Measurements from ENCODE around the gene ZFYVE1. TPM values are rescaled to one million over a fixed set of nuclear protein-coding genes. Genes with fewer than 3 reads are reported as not detected.
"Not testable (repeated sequence)": the region's sequence is repeated elsewhere in the genome, so short reads cannot be mapped to it uniquely, and the experiment has no call there.

Gene ZFYVE1
- total RNA-seq, 1 experiment from 2014 or later = 6.4 TPM

DNA sequence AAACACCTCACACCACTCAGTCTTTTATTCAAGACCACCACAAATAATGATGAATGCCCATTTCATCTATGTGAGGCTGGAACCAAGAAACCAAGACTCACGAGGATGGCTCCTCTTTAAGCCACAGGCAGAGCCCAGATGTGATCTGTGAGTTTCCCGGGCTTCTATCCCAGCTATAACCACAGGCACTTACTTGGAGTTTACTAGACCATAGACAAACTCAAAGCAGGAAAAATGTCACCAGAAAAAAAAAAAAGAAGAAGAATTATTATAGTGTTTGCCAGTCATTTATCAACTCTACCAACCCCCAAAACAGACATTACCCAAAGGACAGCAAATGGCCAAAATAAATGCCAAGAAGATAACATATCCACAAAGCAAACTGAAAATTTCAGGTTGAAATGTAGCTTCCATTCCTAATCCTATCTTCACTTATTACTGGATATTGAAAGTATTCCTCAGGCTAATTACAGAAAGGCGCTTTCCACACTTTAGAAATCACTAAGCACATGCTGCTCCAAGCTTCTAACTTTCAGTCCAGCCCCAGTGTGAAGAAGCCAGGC lies 44.7 kb downstream of the ZFYVE1 start:
- no peaks in the 10 kb centered on the region; the same call in 1 of the 2 replicates for H3K36me3 ChIP-seq (replicated peaks; ENCODE audit: control insufficient read depth, insufficient read depth, low read length)
- no peaks in the 10 kb centered on the region for H3K27me3 ChIP-seq (ENCODE audit: control insufficient read depth, insufficient read depth, low read length)
- no peak for DNase-seq
- H3K4me3 ChIP-seq (ENCODE audit: insufficient read depth, low read depth, low read length) = no peak overlapping the region

DNA sequence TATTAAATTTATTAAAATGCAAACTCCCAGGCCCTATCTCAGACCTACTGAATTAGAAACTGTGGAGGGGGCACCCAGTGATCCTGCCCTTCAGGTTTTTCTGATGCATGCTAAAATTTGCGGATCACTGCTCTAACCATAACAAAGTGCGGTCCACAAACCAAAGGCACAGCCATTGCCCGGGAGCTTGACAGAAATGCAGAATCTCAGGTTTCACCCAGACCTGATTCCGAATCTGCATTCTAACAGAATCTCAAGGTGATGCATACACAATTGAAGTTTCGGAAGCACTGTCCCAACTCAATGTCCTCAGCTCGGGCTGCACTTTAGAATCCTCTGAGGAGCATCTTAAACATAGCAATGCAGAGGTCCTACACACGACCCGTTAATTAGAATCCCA lies 46.0 kb downstream of the ZFYVE1 start:
- Histone ChIP-seq H3K4me3 (ENCODE audit: insufficient read depth, low read depth, low read length) (no peak overlapping the region), H3K36me3 (replicated peaks; ENCODE audit: control insufficient read depth, insufficient read depth, low read length) (no peaks in the 10 kb centered on the region; the same call in 1 of the 2 replicates), H3K27me3 (ENCODE audit: control insufficient read depth, insufficient read depth, low read length) (no peaks in the 10 kb centered on the region)
- no peak for DNase-seq

DNA sequence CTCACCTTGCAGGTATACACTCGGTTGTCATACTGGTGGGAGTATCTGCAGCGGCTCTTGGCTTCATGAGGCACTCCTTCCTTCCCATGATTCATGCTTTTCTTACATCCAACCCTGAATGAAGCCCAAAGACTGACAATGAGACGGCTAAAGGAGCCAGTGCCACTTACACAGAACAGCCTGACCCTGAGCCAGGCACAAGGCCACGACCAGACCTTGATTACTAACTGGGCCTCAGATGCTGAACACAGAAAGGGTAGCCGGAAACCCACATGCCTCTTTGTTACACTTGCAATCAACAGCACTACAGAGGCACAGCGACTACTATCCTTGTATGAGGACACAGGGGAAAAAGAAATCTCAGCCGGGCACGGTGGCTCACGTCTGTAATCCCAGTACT lies 48.0 kb downstream of the ZFYVE1 start:
- Histone ChIP-seq H3K36me3 (replicated peaks; ENCODE audit: control insufficient read depth, insufficient read depth, low read length) (peaks cover 7% of the 10 kb centered on the region), H3K27me3 (ENCODE audit: control insufficient read depth, insufficient read depth, low read length) (no peaks in the 10 kb centered on the region)

DNA sequence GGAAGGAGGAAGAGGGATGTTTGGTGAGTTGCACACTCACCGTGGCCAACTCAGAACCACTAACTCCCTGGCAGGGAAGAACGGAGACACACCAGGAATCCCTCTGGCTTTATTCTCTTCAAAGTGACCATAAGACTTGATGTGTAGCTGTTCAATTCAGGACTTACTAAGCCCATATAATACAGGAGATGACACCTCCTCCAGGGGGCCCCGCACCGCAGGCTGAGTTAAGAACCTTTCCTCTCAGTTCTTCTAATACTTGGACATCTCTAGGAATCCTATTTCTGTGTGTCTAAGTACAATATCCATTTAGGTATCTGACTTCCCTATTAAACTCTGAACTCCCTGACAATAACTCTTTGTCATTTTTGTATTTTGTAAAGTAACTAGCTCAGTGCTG lies 51.1 kb downstream of the ZFYVE1 start:
- Histone ChIP-seq H3K36me3 (replicated peaks; ENCODE audit: control insufficient read depth, insufficient read depth, low read length) (peaks cover 7% of the 10 kb centered on the region), H3K27me3 (ENCODE audit: control insufficient read depth, insufficient read depth, low read length) (no peaks in the 10 kb centered on the region)
- DNase-seq = peak; percentile 60

More for the DNA sequence above, 48.0 kb downstream of the ZFYVE1 start:
- H3K4me3 ChIP-seq (ENCODE audit: insufficient read depth, low read depth, low read length) = no peak overlapping the region
- no peak for DNase-seq

DNA sequence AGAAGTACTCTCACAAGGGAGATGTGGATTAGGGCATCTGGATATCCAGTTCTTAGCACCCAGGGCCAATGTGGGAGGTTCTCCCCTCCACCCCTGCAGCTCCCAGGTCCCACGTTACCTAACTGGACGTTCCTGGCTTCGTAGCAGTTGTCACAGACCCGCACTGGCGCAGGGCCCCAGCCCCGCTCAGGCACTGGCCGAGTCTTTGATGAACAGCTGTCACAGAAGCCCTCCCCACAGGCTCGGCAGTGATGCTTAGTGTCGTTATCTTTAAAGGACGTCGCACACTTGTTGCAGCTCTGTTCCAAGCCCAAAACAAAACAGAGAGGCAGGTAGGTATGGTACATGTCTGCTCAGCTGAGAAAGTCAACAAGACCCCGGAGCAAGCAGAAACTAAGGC lies 52.2 kb downstream of the ZFYVE1 start:
- H3K27me3 ChIP-seq (ENCODE audit: control insufficient read depth, insufficient read depth, low read length) = no peaks in the 10 kb centered on the region
- no peak for DNase-seq
- H3K36me3 ChIP-seq (replicated peaks; ENCODE audit: control insufficient read depth, insufficient read depth, low read length) = peaks cover 7% of the 10 kb centered on the region
- H3K4me3 ChIP-seq (ENCODE audit: insufficient read depth, low read depth, low read length) = no peak overlapping the region

More for the DNA sequence above, 51.1 kb downstream of the ZFYVE1 start:
- H3K4me3 ChIP-seq (ENCODE audit: insufficient read depth, low read depth, low read length) = no peak overlapping the region

DNA sequence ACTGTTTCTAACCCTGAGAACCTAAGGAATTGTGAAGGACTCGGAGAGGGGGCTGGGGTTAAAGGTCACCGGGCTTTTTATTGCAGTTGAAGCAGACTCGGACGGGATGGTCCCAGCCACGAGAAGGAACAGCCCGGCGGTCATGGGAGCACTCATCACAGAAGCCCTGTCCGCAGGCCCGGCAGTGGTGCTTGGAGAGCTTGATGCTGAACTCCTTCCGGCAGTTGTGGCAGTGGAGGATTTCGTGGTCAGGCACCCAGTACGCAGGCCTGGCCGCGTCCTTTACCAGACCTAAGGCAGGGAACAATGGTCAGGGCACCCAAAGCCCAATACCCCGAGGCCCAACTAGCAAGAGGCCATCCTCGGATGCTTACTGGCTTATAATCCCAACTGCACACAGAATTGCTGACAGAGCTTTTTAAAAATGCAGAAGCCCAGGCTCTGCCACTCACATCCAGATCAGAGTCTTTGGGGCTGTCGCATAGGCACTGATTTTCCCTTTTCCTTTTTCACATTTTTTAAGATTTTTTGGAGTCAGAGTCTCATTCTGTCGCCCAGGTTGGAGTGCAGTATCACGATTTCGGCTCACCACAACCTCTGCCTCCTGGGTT lies 56.0 kb downstream of the ZFYVE1 start:
- Histone ChIP-seq H3K4me3 (ENCODE audit: insufficient read depth, low read depth, low read length) (no peak overlapping the region), H3K36me3 (replicated peaks; ENCODE audit: control insufficient read depth, insufficient read depth, low read length) (peaks cover 7% of the 10 kb centered on the region), H3K27me3 (ENCODE audit: control insufficient read depth, insufficient read depth, low read length) (no peaks in the 10 kb centered on the region)
- no peak for DNase-seq

DNA sequence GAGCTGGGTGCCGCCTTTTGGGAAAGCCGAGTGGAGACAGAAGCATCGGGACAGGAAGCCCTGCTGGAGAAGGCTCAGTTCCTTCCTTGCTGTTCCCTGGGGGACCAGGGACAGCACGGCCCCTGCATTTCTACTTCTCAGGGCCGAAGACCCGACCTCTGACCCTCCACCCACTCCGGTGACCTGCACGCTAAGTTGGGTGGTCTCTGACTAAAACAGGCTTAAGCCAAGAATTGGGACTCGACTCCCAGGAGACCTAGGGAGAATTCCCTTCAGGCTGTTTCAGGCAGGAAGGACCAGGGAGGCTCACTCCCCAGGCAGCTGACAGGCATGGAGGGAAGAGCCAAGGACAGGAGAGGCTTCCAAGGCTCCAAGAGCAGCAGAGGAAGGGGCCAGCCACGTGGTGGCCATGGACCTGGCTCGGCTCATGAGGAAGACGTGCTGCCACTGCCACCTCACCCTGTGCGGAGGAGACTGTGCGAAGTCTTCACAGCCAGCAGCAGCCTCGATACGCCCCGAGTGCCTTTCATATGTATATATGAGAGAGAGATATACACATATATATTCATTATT lies 56.8 kb downstream of the ZFYVE1 start:
- H3K4me3 ChIP-seq (ENCODE audit: insufficient read depth, low read depth, low read length) = no peak overlapping the region
- H3K36me3 ChIP-seq (replicated peaks; ENCODE audit: control insufficient read depth, insufficient read depth, low read length) = peaks cover 5% of the 10 kb centered on the region
- H3K27me3 ChIP-seq (ENCODE audit: control insufficient read depth, insufficient read depth, low read length) = no peaks in the 10 kb centered on the region
- no peak for DNase-seq

DNA sequence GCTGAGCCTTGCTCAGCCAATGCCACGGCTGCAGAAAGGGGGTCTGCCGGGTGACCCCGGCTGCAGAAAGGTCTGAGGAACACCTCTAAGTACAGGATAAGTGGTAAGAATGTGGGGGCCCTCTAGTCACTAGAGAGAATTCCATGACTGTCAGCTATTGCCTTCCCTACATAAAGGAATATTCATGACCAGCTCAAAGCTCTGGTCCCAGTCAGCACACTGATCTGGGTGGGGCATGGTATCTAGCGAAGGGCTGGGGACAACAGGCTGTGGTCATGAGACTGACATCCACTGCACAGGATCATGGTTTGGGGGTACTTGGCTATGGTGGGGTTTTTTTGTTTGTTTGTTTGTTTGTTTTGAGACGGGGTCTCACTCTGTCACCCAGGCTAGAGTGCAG lies 58.6 kb downstream of the ZFYVE1 start:
- no peak overlapping the region for H3K4me3 ChIP-seq (ENCODE audit: insufficient read depth, low read depth, low read length)
- no peaks in the 10 kb centered on the region for H3K27me3 ChIP-seq (ENCODE audit: control insufficient read depth, insufficient read depth, low read length)
- DNase-seq = no peak
- no peaks in the 10 kb centered on the region; the same call in none of the 2 replicates for H3K36me3 ChIP-seq (replicated peaks; ENCODE audit: control insufficient read depth, insufficient read depth, low read length)

DNA sequence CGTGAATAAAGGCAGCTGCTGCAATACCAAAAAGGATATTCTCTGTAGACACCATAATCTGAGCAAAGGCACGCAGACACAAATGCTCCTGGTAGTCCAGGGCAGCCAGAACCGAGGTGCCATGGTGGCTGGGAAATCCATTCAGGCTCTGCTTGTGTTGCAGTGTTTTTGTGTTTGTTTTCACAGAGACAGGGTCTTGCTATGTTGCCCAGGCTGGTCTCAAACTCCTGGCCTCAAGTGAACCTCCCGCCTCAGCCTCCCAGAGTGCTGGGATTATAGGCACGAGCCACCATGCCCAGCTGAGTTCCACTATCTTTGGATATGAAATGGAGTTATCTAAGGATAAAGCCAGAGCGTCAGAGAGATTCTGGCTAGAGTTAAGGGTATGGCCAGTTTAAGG lies 60.9 kb downstream of the ZFYVE1 start:
- Histone ChIP-seq H3K27me3 (ENCODE audit: control insufficient read depth, insufficient read depth, low read length) (no peaks in the 10 kb centered on the region), H3K36me3 (replicated peaks; ENCODE audit: control insufficient read depth, insufficient read depth, low read length) (no peaks in the 10 kb centered on the region; the same call in none of the 2 replicates), H3K4me3 (ENCODE audit: insufficient read depth, low read depth, low read length) (no peak overlapping the region)
- no peak for DNase-seq

DNA sequence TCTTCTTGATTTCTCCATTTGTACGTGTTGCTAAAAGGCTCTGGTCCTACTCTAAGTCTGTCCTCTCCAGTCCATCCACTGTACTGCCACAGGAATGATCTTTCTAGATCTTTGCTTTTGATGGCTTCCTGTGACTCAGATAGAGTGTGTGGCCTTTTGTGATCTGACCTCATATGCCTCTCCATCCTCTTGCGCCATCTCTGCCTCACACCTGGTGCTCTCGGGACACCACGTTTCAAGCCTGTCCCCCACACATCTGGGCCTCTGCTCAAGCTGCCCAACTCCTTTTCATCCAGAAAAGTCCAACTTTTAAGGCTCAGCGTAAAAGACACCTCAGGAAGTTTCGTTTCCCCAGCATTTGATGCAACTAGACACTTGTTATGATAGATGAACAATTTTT lies 61.7 kb downstream of the ZFYVE1 start:
- Histone ChIP-seq H3K36me3 (replicated peaks; ENCODE audit: control insufficient read depth, insufficient read depth, low read length) (no peaks in the 10 kb centered on the region; the same call in none of the 2 replicates), H3K4me3 (ENCODE audit: insufficient read depth, low read depth, low read length) (no peak overlapping the region), H3K27me3 (ENCODE audit: control insufficient read depth, insufficient read depth, low read length) (no peaks in the 10 kb centered on the region)
- DNase-seq = no peak

DNA sequence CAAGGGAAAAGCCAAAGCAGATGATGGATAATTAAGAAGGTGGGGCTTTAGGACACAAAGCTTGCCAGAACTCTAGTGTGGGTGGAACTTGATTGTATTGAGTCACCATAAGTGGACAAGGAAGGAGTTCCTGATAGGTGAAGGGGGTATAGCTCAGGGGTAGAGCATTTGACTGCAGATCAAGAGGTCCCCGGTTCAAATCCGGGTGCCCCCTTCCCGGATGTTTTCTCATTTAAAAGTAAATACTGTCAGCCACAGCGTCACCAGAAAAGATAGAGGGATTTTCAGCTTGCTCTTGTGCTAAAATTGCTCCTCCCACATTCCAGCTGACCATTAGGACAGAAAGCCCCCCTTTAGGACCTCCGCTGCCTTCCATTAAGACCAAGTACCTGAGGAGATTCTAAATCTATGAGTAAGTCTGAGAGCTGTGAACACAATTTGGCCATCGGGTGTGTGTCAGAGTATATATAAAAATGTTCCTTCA lies 64.0 kb downstream of the ZFYVE1 start:
- Histone ChIP-seq H3K36me3 (replicated peaks; ENCODE audit: control insufficient read depth, insufficient read depth, low read length) (peaks cover 3% of the 10 kb centered on the region), H3K4me3 (ENCODE audit: insufficient read depth, low read depth, low read length) (no peak overlapping the region), H3K27me3 (ENCODE audit: control insufficient read depth, insufficient read depth, low read length) (no peaks in the 10 kb centered on the region)
- DNase-seq = peak; percentile 76

DNA sequence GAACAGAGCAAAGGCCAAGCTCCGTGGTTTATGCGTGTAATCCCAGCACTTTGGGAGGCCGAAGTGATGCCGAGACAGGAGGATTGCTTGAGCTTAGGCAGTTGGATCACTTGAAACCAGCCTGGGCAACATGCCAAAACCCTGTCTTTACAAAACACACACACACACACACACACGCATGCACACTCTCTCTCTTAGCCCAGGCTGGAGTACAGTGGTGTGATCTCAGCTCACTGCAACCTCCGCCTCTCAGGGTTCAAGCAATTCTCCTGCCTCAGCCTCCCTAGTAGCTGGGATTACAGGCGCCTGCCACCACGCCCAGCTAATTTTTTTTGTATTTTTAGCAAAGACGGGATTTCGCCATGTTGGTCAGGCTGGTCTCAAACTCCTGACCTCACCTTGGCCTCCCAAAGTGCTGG lies 64.6 kb downstream of the ZFYVE1 start:
- H3K36me3 ChIP-seq (replicated peaks; ENCODE audit: control insufficient read depth, insufficient read depth, low read length); DNase-seq; H3K27me3 ChIP-seq (ENCODE audit: control insufficient read depth, insufficient read depth, low read length); H3K4me3 ChIP-seq (ENCODE audit: insufficient read depth, low read depth, low read length): not testable (repeated sequence)

DNA sequence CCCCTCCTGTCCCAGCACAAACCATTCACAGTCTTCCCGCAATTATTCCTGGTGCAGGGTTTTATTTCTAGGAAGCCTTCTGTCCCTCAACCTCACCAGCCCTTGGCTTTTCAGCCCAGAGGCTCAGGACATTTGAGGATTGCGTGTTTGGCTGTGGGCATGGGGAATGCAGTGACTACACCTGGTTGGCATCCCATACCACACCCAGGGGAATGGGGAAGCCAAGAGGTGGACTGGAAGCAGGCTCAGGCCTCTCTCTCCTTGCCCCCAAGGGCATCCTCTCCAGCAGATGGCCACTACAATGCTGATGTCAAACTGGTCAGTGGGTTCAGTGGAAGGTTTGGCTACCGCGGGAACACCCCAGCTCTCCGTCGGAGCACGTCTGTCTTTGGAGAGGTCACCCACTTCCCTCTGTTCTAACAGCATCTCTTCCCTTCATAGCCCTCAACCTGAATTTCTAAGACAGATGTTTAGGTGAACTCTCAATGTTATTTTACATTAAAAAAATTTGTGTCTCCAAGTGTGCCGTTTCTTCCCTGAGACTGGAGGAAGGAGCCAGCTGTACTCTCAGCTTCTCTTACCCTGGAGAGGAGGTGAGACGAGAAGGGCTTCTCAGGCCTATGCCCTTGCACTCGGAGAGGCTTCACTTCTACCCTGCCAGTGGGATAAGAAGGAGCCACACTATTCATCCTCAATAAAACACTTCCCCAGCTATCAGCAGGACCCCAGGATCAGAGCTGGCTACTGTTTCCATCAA lies 65.1 kb downstream of the ZFYVE1 start:
- H3K4me3 ChIP-seq (ENCODE audit: insufficient read depth, low read depth, low read length) = no peak overlapping the region
- peaks cover 7% of the 10 kb centered on the region for H3K36me3 ChIP-seq (replicated peaks; ENCODE audit: control insufficient read depth, insufficient read depth, low read length)
- H3K27me3 ChIP-seq (ENCODE audit: control insufficient read depth, insufficient read depth, low read length) = no peaks in the 10 kb centered on the region
- no peak for DNase-seq

DNA sequence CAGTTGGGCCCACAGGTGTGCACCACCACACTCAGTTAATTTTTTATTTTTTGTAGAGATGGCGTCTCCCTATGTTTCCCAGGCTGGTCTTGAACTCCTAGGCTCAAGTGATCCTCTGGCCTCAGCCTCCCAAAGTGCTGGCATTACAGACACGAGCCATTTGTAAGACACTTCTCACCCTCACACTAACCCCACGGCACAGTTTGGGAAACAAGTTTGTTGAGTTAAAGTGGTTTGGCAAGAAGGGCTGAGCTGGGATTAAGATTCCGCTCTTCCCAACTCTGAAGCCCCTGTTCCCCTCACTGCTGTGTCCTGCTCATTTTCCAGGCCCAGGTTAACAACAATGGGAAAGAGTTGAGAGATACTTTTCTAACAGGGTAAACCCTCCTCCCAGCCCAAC lies 65.9 kb downstream of the ZFYVE1 start:
- not testable (repeated sequence) for H3K36me3 ChIP-seq (replicated peaks; ENCODE audit: control insufficient read depth, insufficient read depth, low read length); H3K4me3 ChIP-seq (ENCODE audit: insufficient read depth, low read depth, low read length); DNase-seq; H3K27me3 ChIP-seq (ENCODE audit: control insufficient read depth, insufficient read depth, low read length)

DNA sequence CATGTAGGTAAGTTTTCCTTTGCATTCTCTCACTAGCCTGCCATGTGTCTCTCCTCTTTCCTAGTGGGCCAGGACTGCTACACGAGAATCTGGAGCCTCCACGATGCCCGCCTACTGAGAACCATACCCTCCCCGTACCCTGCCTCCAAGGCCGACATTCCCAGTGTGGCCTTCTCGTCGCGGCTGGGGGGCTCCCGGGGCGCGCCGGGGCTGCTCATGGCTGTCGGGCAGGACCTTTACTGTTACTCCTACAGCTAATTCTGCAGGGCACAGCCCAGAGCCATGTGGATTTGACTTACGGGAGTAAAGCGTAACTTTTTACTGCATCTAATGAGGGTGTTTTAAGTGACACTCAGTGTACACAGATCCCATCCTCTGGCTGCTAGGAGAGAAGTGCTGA lies 68.4 kb downstream of the ZFYVE1 start:
- DNase-seq = no peak
- Histone ChIP-seq H3K36me3 (replicated peaks; ENCODE audit: control insufficient read depth, insufficient read depth, low read length) (peaks cover 8% of the 10 kb centered on the region), H3K4me3 (ENCODE audit: insufficient read depth, low read depth, low read length) (no peak overlapping the region), H3K27me3 (ENCODE audit: control insufficient read depth, insufficient read depth, low read length) (no peaks in the 10 kb centered on the region)
